Activated CD4-positive, alpha-beta T cell treated with anti-CD3 and anti-CD28 coated beads for 4 hours (primary cell): ENCODE results near the gene GALNTL6.
"Not testable (repeated sequence)": the region's sequence is repeated elsewhere in the genome, so short reads cannot be mapped to it uniquely, and the experiment has no call there.

Experiments used
- DNase-seq, 2 donors: peaks; one replicate each; pipeline ENCODE4 v3.0.0-alpha.2; 2020

Gene GALNTL6

GRCh38 chr4:172895699-172896098 is 1082.5 kb downstream of the GALNTL6 start:
- no peak for DNase-seq

- DNase-seq = no peak
Observed at GRCh38 chr4:172897046-172897445, 1083.8 kb downstream of the GALNTL6 start.

GRCh38 chr4:172898715-172899114 is 1085.5 kb downstream of the GALNTL6 start:
- no peak for DNase-seq

- DNase-seq = no peak
Observed at GRCh38 chr4:172899861-172900260, 1086.7 kb downstream of the GALNTL6 start.

GRCh38 chr4:172900900-172901299 is 1087.7 kb downstream of the GALNTL6 start:
- no peak for DNase-seq

- DNase-seq = not testable (repeated sequence)
Observed at GRCh38 chr4:172912468-172912867, 1099.3 kb downstream of the GALNTL6 start.

GRCh38 chr4:172917403-172917802 is 1104.2 kb downstream of the GALNTL6 start:
- not testable (repeated sequence) for DNase-seq

- DNase-seq = no peak
Observed at GRCh38 chr4:172919269-172919668, 1106.1 kb downstream of the GALNTL6 start.

- DNase-seq = no peak
Observed at GRCh38 chr4:172927096-172927814, 1114.1 kb downstream of the GALNTL6 start.

- no peak for DNase-seq
Observed at GRCh38 chr4:172928347-172928746, 1115.1 kb downstream of the GALNTL6 start.

- DNase-seq = no peak
Observed at GRCh38 chr4:172938072-172938829, 1125.0 kb downstream of the GALNTL6 start.

GRCh38 chr4:172938870-172939269 is 1125.7 kb downstream of the GALNTL6 start:
- no peak for DNase-seq

- DNase-seq = no peak
Observed at GRCh38 chr4:172942840-172943239, 1129.6 kb downstream of the GALNTL6 start.

- DNase-seq = no peak
Observed at GRCh38 chr4:172945611-172946010, 1132.4 kb downstream of the GALNTL6 start.

- no peak for DNase-seq
Observed at GRCh38 chr4:172946503-172946902, 1133.3 kb downstream of the GALNTL6 start.

GRCh38 chr4:172947594-172947993 is 1134.4 kb downstream of the GALNTL6 start:
- DNase-seq = no peak

- DNase-seq = no peak
Observed at GRCh38 chr4:172950990-172951389, 1137.8 kb downstream of the GALNTL6 start.

GRCh38 chr4:172951679-172952451 is 1138.7 kb downstream of the GALNTL6 start:
- no peak for DNase-seq

- no peak for DNase-seq
Observed at GRCh38 chr4:172953896-172954568, 1140.8 kb downstream of the GALNTL6 start.

- DNase-seq = not testable (repeated sequence)
Observed at GRCh38 chr4:172956340-172956739, 1143.1 kb downstream of the GALNTL6 start.

GRCh38 chr4:172957216-172957615 is 1144.0 kb downstream of the GALNTL6 start:
- no peak for DNase-seq

- no peak for DNase-seq
Observed at GRCh38 chr4:172962564-172963353, 1149.6 kb downstream of the GALNTL6 start.
